Mesodermal cell (in vitro differentiated cells): Measurements from ENCODE around the gene NUDT14.

Experiments
- H3K27ac ChIP-seq: 2 replicates; pipeline ENCODE4 v1.7.0; 2013; ENCODE audit warnings: mild to moderate bottlenecking, low read depth, low read length, moderate library complexity; ENCODE audit not compliant: severe bottlenecking
- H3K36me3 ChIP-seq: 2 replicates; pipeline ENCODE4 v1.7.1; 2013; ENCODE audit warnings: mild to moderate bottlenecking, low read length, moderate library complexity; ENCODE audit not compliant: control insufficient read depth, insufficient read depth
- H3K4me1 ChIP-seq: one replicate; pipeline ENCODE4 v1.7.1; 2013; ENCODE audit warnings: mild to moderate bottlenecking, low read length; ENCODE audit not compliant: insufficient read depth, control insufficient read depth, poor library complexity, severe bottlenecking
- H3K4me3 ChIP-seq: 2 replicates; pipeline ENCODE4 v1.7.0; 2013; ENCODE audit warnings: low read length, control low read depth, mild to moderate bottlenecking; ENCODE audit not compliant: insufficient read depth, poor library complexity, severe bottlenecking; ENCODE audit errors: extremely low read depth
- H3K9me3 ChIP-seq: 2 replicates; pipeline ENCODE4 v1.7.1; 2013; ENCODE audit warnings: mild to moderate bottlenecking, low read length, moderate library complexity; ENCODE audit not compliant: control insufficient read depth
- WGBS, 2 experiments: methylation state at CpG; one replicate each; pipeline ENCODE4 v1.1.5; 2013; ENCODE audit warnings: missing lambda C conversion rate in 2 of 2; ENCODE audit not compliant: insufficient coverage in 2 of 2; 5-methylcytosine and 5-hydroxymethylcytosine counted together

Gene NUDT14

GRCh38 chr14:105156414-105157375, 24.4 kb downstream of the NUDT14 start:
- Histone ChIP-seq H3K4me3 (no peak overlapping the region), H3K36me3 (no peaks in the 10 kb centered on the region), H3K4me1 (no peaks in the 10 kb centered on the region), H3K9me3 (no peaks in the 10 kb centered on the region), H3K27ac (no peak overlapping the region)
- 82 to 83% methylated on average over 28 to 31 of the region's 31 CpGs for WGBS, 2 experiments

GRCh38 chr14:105155681-105156413, 25.3 kb downstream of the NUDT14 start:
- Histone ChIP-seq H3K4me1 (no peaks in the 10 kb centered on the region), H3K9me3 (no peaks in the 10 kb centered on the region), H3K36me3 (no peaks in the 10 kb centered on the region), H3K27ac (no peak overlapping the region), H3K4me3 (no peak overlapping the region)
- 82 to 84% methylated on average over 38 to 46 of the region's 48 CpGs for WGBS, 2 experiments

- H3K36me3 ChIP-seq: no peaks in the 10 kb centered on the region
- H3K27ac ChIP-seq: no peak overlapping the region
- H3K4me1 ChIP-seq: no peaks in the 10 kb centered on the region
- 84 to 86% methylated on average over 17 to 24 of the region's 24 CpGs for WGBS, 2 experiments
- H3K4me3 ChIP-seq: no peak overlapping the region
- no peaks in the 10 kb centered on the region for H3K9me3 ChIP-seq
These were observed 26.0 kb downstream of the NUDT14 start for GRCh38 chr14:105155071-105155651.

GRCh38 chr14:105154476-105154871, 26.6 kb downstream of the NUDT14 start:
- WGBS, 2 experiments: 91 to 92% methylated on average over 12 of the region's 12 CpGs
- H3K36me3 ChIP-seq: no peaks in the 10 kb centered on the region

GRCh38 chr14:105153739-105154475, 27.2 kb downstream of the NUDT14 start:
- H3K27ac ChIP-seq: no peak overlapping the region
- H3K36me3 ChIP-seq: no peaks in the 10 kb centered on the region
- H3K4me3 ChIP-seq: no peak overlapping the region
- 93 to 96% methylated on average over 22 to 23 of the region's 26 CpGs for WGBS, 2 experiments
- no peaks in the 10 kb centered on the region for H3K9me3 ChIP-seq
- H3K4me1 ChIP-seq: no peaks in the 10 kb centered on the region

More at GRCh38 chr14:105154476-105154871, 26.6 kb downstream of the NUDT14 start:
- no peaks in the 10 kb centered on the region for H3K4me1 ChIP-seq
- no peak overlapping the region for H3K27ac ChIP-seq
- no peaks in the 10 kb centered on the region for H3K9me3 ChIP-seq
- no peak overlapping the region for H3K4me3 ChIP-seq

DNA sequence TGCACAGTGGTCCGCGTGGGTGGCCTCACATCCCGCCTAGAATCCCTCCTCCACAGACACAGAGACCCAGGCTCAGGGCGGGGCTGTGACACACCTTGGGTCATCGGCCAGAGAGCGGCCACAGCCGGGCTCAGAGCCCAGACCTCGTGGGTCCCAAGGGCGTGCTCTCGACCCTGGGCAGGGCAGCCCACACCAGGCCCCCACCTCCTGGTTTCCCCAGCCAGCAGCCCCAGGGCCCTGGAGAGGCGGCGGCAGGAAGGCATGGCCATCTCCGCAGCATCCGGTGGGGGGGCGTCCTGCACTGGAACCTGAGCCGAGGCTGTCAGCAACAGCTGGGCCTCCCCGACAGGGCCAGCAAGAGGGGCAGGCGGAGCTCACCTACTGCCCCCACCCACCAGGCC, 27.8 kb downstream of the NUDT14 start:
- Histone ChIP-seq H3K27ac (no peak overlapping the region), H3K9me3 (no peaks in the 10 kb centered on the region), H3K4me3 (no peak overlapping the region), H3K4me1 (no peaks in the 10 kb centered on the region), H3K36me3 (no peaks in the 10 kb centered on the region)
- WGBS, 2 experiments: 90 to 94% methylated on average over 13 to 17 of the region's 18 CpGs

DNA sequence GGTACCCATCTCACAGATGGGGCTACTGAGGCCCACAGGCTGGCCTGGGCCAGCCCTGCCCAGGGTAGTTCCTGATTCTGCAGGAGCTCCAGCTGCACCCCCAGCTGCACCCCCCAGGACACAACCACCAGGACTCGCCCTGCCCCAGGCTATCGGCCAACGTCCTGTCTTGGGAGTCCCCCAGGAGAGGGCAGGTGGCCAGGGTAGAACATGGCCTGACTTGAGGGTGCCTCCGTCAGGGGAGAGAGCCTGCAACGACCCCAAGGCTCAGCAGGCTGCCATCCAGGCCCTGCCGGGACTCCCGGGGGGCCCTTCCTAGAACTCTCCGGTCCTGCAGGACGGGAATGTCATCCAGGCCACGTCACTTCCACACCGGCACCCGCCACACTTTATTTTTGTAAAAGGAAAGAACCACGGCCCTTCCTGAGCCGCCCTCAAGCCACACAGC, 28.3 kb downstream of the NUDT14 start:
- H3K4me3 ChIP-seq: no peak overlapping the region
- H3K9me3 ChIP-seq: no peaks in the 10 kb centered on the region
- no peaks in the 10 kb centered on the region for H3K4me1 ChIP-seq
- 90 to 92% methylated on average over 13 to 14 of the region's 14 CpGs for WGBS, 2 experiments
- no peaks in the 10 kb centered on the region for H3K36me3 ChIP-seq
- no peak overlapping the region for H3K27ac ChIP-seq

GRCh38 chr14:105151838-105152793, 29.0 kb downstream of the NUDT14 start:
- WGBS, 2 experiments: 91 to 94% methylated on average over 33 to 39 of the region's 44 CpGs
- Histone ChIP-seq H3K27ac (no peak overlapping the region), H3K4me3 (no peak overlapping the region), H3K9me3 (no peaks in the 10 kb centered on the region), H3K4me1 (no peaks in the 10 kb centered on the region), H3K36me3 (no peaks in the 10 kb centered on the region)

GRCh38 chr14:105151084-105151837, 29.9 kb downstream of the NUDT14 start:
- no peak overlapping the region for H3K27ac ChIP-seq
- no peaks in the 10 kb centered on the region for H3K9me3 ChIP-seq
- 90 to 91% methylated on average over 26 to 31 of the region's 37 CpGs for WGBS, 2 experiments
- no peaks in the 10 kb centered on the region for H3K36me3 ChIP-seq
- no peak overlapping the region for H3K4me3 ChIP-seq
- H3K4me1 ChIP-seq: no peaks in the 10 kb centered on the region
